ENCODE measurements around the gene DHCR24.
A peak's percentile ranks its signal among the peaks of the same experiment; 100 is the strongest.
"Not testable (repeated sequence)": the region's sequence is repeated elsewhere in the genome, so short reads cannot be mapped to it uniquely, and the experiment has no call there.

DHCR24 gene

GRCh38 chr1:54927472-54928240 lies 40.7 kb upstream of the DHCR24 start:
- TF ChIP-seq CTCF (conservative IDR thresholded peaks at IDR 0.05) (no peak), ZFX (IDR thresholded peaks at IDR 0.05) (no peak)
- peak overlapping the region; percentile 60; the same call in 1 of the 2 replicates for H3K27ac ChIP-seq

- peak overlapping the region; percentile 60 for H3K27ac ChIP-seq
- TF ChIP-seq CTCF (conservative IDR thresholded peaks at IDR 0.05) (no peak), ZFX (IDR thresholded peaks at IDR 0.05) (no peak)
Measured at GRCh38 chr1:54926970-54927369, 40.0 kb upstream of the DHCR24 start.

- no peak for TF ChIP-seq ZFX (IDR thresholded peaks at IDR 0.05)
- no peak for TF ChIP-seq CTCF (conservative IDR thresholded peaks at IDR 0.05)
- no peak overlapping the region for H3K27ac ChIP-seq
Measured at GRCh38 chr1:54922921-54923421, 36.0 kb upstream of the DHCR24 start.

- H3K27ac ChIP-seq = no peak overlapping the region
- TF ChIP-seq ZFX (IDR thresholded peaks at IDR 0.05) (no peak), CTCF (conservative IDR thresholded peaks at IDR 0.05) (no peak)
Measured at GRCh38 chr1:54922040-54922761, 35.2 kb upstream of the DHCR24 start.

- H3K27ac ChIP-seq = no peak overlapping the region
- TF ChIP-seq ZFX (IDR thresholded peaks at IDR 0.05) (no peak), CTCF (conservative IDR thresholded peaks at IDR 0.05) (no peak)
Measured at GRCh38 chr1:54919367-54920359, 32.7 kb upstream of the DHCR24 start.

- H3K27ac ChIP-seq = not testable (repeated sequence)
Measured at GRCh38 chr1:54911076-54911475, 24.1 kb upstream of the DHCR24 start.

GRCh38 chr1:54906586-54906985 lies 19.6 kb upstream of the DHCR24 start:
- TF ChIP-seq ZFX (IDR thresholded peaks at IDR 0.05) (no peak), CTCF (conservative IDR thresholded peaks at IDR 0.05) (no peak)
- no peak overlapping the region for H3K27ac ChIP-seq
